Measurements from ENCODE around the gene METTL21C. TPM values are rescaled to one million over a fixed set of nuclear protein-coding genes. Genes with fewer than 3 reads are reported as not detected.

METTL21C gene
- total and polyA plus RNA-seq, 4 experiments from 2014 or later: not detected

- Mint-ChIP-seq H3K9me3 (no peaks in the 10 kb centered on the region), H3K27me3 (peaks cover 0 to 11% of the 10 kb centered on the region in 2 donors), H3K36me3 (no peaks in the 10 kb centered on the region), H3K4me1 (no peaks in the 10 kb centered on the region), H3K4me3 (no peak overlapping the region), H3K27ac (no peak overlapping the region)
- H3K27me3 ChIP-seq (ENCODE audit: insufficient read depth, low read length): no peaks in the 10 kb centered on the region
- no peaks in the 10 kb centered on the region for H3K36me3 ChIP-seq (ENCODE audit: insufficient read depth, low read length)
- no peaks in the 10 kb centered on the region for H3K9me3 ChIP-seq (ENCODE audit: control insufficient read depth in 1 of 2, low read length in 2 of 2)
- no peak overlapping the region for H3K27ac ChIP-seq (ENCODE audit: low read depth, low read length)
- H3K4me3 ChIP-seq (ENCODE audit: low read length in 2 of 2): no peak overlapping the region
- ChIA-PET POLR2A (ENCODE audit: partially characterized antibody) (no interaction called here), CTCF (ENCODE audit: partially characterized antibody) (no interaction called here)
- intact Hi-C loops (cut with micrococcal nuclease): no loop called here
- no peaks in the 10 kb centered on the region for H3K4me1 ChIP-seq (ENCODE audit: insufficient read depth, low read length)
- DNase-seq: no peak
Measured at GRCh38 chr13:102718746-102719145, 23.9 kb upstream of the METTL21C start.

GRCh38 chr13:102715447-102715846, 20.6 kb upstream of the METTL21C start:
- Mint-ChIP-seq H3K9me3 (peaks cover 0 to 2% (median 0%) of the 10 kb centered on the region in 8 donors), H3K4me1 (no peaks in the 10 kb centered on the region), H3K27ac (peak overlapping the region in 1 of 7 donors; percentile 54), H3K27me3 (peaks cover 6 to 10% of the 10 kb centered on the region in 2 donors), H3K36me3 (no peaks in the 10 kb centered on the region), H3K4me3 (no peak overlapping the region)
- DNase-seq: no peak
- ChIA-PET CTCF (ENCODE audit: partially characterized antibody) (interaction anchor here (0.7 kb wide), 1 partner anchor 20 kb away, joined by 4 read pairs; no protein-coding TSS in a partner anchor), POLR2A (ENCODE audit: partially characterized antibody) (no interaction called here)
- Histone ChIP-seq H3K4me3 (ENCODE audit: low read length in 2 of 2) (no peak overlapping the region), H3K27ac (ENCODE audit: low read depth, low read length) (no peak overlapping the region), H3K9me3 (ENCODE audit: control insufficient read depth in 1 of 2, low read length in 2 of 2) (no peaks in the 10 kb centered on the region), H3K27me3 (ENCODE audit: insufficient read depth, low read length) (no peaks in the 10 kb centered on the region), H3K36me3 (ENCODE audit: insufficient read depth, low read length) (no peaks in the 10 kb centered on the region), H3K4me1 (ENCODE audit: insufficient read depth, low read length) (no peaks in the 10 kb centered on the region)
- intact Hi-C loops (cut with micrococcal nuclease): no loop called here

GRCh38 chr13:102710261-102710679, 15.4 kb upstream of the METTL21C start:
- Histone ChIP-seq H3K27me3 (ENCODE audit: insufficient read depth, low read length) (no peaks in the 10 kb centered on the region), H3K36me3 (ENCODE audit: insufficient read depth, low read length) (no peaks in the 10 kb centered on the region), H3K4me3 (ENCODE audit: low read length in 2 of 2) (no peak overlapping the region), H3K27ac (ENCODE audit: low read depth, low read length) (no peak overlapping the region), H3K4me1 (ENCODE audit: insufficient read depth, low read length) (no peaks in the 10 kb centered on the region), H3K9me3 (ENCODE audit: control insufficient read depth in 1 of 2, low read length in 2 of 2) (no peaks in the 10 kb centered on the region)
- Mint-ChIP-seq H3K9me3 (peaks cover 0 to 8% (median 4%) of the 10 kb centered on the region in 8 donors), H3K36me3 (no peaks in the 10 kb centered on the region), H3K27ac (no peak overlapping the region), H3K4me1 (no peaks in the 10 kb centered on the region), H3K27me3 (peaks cover 6% of the 10 kb centered on the region in 2 donors), H3K4me3 (no peak overlapping the region)
- POLR2A ChIA-PET (ENCODE audit: partially characterized antibody): no interaction called here
- intact Hi-C loops (cut with micrococcal nuclease): no loop called here
- DNase-seq: no peak
- CTCF ChIA-PET (ENCODE audit: partially characterized antibody): no interaction called here

GRCh38 chr13:102709536-102709935, 14.7 kb upstream of the METTL21C start:
- Histone ChIP-seq H3K27me3 (ENCODE audit: insufficient read depth, low read length) (no peaks in the 10 kb centered on the region), H3K36me3 (ENCODE audit: insufficient read depth, low read length) (no peaks in the 10 kb centered on the region), H3K4me3 (ENCODE audit: low read length in 2 of 2) (no peak overlapping the region), H3K9me3 (ENCODE audit: control insufficient read depth in 1 of 2, low read length in 2 of 2) (no peaks in the 10 kb centered on the region), H3K4me1 (ENCODE audit: insufficient read depth, low read length) (no peaks in the 10 kb centered on the region), H3K27ac (ENCODE audit: low read depth, low read length) (no peak overlapping the region)
- no peak overlapping the region for H3K27ac Mint-ChIP-seq
- H3K4me1 Mint-ChIP-seq: no peaks in the 10 kb centered on the region
- H3K27me3 Mint-ChIP-seq: peaks cover 6% of the 10 kb centered on the region in 2 donors
- no peaks in the 10 kb centered on the region for H3K36me3 Mint-ChIP-seq
- H3K9me3 Mint-ChIP-seq: peaks cover 0 to 8% (median 4%) of the 10 kb centered on the region in 8 donors
- intact Hi-C loops (cut with micrococcal nuclease): no loop called here
- H3K4me3 Mint-ChIP-seq: no peak overlapping the region
- POLR2A ChIA-PET (ENCODE audit: partially characterized antibody): no interaction called here
- CTCF ChIA-PET (ENCODE audit: partially characterized antibody): no interaction called here
- DNase-seq: no peak

- Mint-ChIP-seq H3K27ac (no peak overlapping the region), H3K36me3 (no peaks in the 10 kb centered on the region), H3K4me3 (no peak overlapping the region), H3K4me1 (no peaks in the 10 kb centered on the region), H3K9me3 (peaks cover 0 to 8% (median 4%) of the 10 kb centered on the region in 8 donors), H3K27me3 (peaks cover 6% of the 10 kb centered on the region in 2 donors)
- Histone ChIP-seq H3K4me1 (ENCODE audit: insufficient read depth, low read length) (no peaks in the 10 kb centered on the region), H3K27ac (ENCODE audit: low read depth, low read length) (no peak overlapping the region), H3K36me3 (ENCODE audit: insufficient read depth, low read length) (no peaks in the 10 kb centered on the region), H3K27me3 (ENCODE audit: insufficient read depth, low read length) (no peaks in the 10 kb centered on the region), H3K9me3 (ENCODE audit: control insufficient read depth in 1 of 2, low read length in 2 of 2) (no peaks in the 10 kb centered on the region), H3K4me3 (ENCODE audit: low read length in 2 of 2) (no peak overlapping the region)
- no peak for DNase-seq
- ChIA-PET POLR2A (ENCODE audit: partially characterized antibody) (no interaction called here), CTCF (ENCODE audit: partially characterized antibody) (no interaction called here)
- intact Hi-C loops (cut with micrococcal nuclease): no loop called here
Measured at GRCh38 chr13:102708991-102709390, 14.1 kb upstream of the METTL21C start.

- no peaks in the 10 kb centered on the region for H3K9me3 ChIP-seq (ENCODE audit: control insufficient read depth in 1 of 2, low read length in 2 of 2)
- H3K36me3 ChIP-seq (ENCODE audit: insufficient read depth, low read length): no peaks in the 10 kb centered on the region
- H3K27ac Mint-ChIP-seq: no peak overlapping the region
- H3K27me3 Mint-ChIP-seq: peaks cover 3 to 6% of the 10 kb centered on the region in 2 donors
- no peak overlapping the region for H3K27ac ChIP-seq (ENCODE audit: low read depth, low read length)
- no peak for DNase-seq
- no peaks in the 10 kb centered on the region for H3K4me1 Mint-ChIP-seq
- H3K27me3 ChIP-seq (ENCODE audit: insufficient read depth, low read length): no peaks in the 10 kb centered on the region
- H3K4me3 ChIP-seq (ENCODE audit: low read length in 2 of 2): no peak overlapping the region
- no peak overlapping the region for H3K4me3 Mint-ChIP-seq
- H3K9me3 Mint-ChIP-seq: peaks cover 0 to 8% (median 4%) of the 10 kb centered on the region in 8 donors
- H3K36me3 Mint-ChIP-seq: no peaks in the 10 kb centered on the region
- CTCF ChIA-PET (ENCODE audit: partially characterized antibody): interaction anchor here (1.0 kb wide), 1 partner anchor 92 kb away, joined by 3 read pairs; no protein-coding TSS in a partner anchor
- intact Hi-C loops (cut with micrococcal nuclease): no loop called here
- no peaks in the 10 kb centered on the region for H3K4me1 ChIP-seq (ENCODE audit: insufficient read depth, low read length)
- POLR2A ChIA-PET (ENCODE audit: partially characterized antibody): no interaction called here
Measured at GRCh38 chr13:102708211-102708610, 13.4 kb upstream of the METTL21C start.

GRCh38 chr13:102707467-102707866, 12.6 kb upstream of the METTL21C start:
- Histone ChIP-seq H3K27me3 (ENCODE audit: insufficient read depth, low read length) (no peaks in the 10 kb centered on the region), H3K4me1 (ENCODE audit: insufficient read depth, low read length) (no peaks in the 10 kb centered on the region), H3K4me3 (ENCODE audit: low read length in 2 of 2) (no peak overlapping the region), H3K9me3 (ENCODE audit: control insufficient read depth in 1 of 2, low read length in 2 of 2) (no peaks in the 10 kb centered on the region), H3K27ac (ENCODE audit: low read depth, low read length) (no peak overlapping the region), H3K36me3 (ENCODE audit: insufficient read depth, low read length) (no peaks in the 10 kb centered on the region)
- Mint-ChIP-seq H3K27ac (peak overlapping the region in 1 of 7 donors; percentile 85), H3K36me3 (no peaks in the 10 kb centered on the region), H3K27me3 (peaks cover 3 to 6% of the 10 kb centered on the region in 2 donors), H3K4me1 (no peaks in the 10 kb centered on the region), H3K9me3 (peaks cover 0 to 8% (median 4%) of the 10 kb centered on the region in 8 donors), H3K4me3 (no peak overlapping the region)
- ChIA-PET POLR2A (ENCODE audit: partially characterized antibody) (no interaction called here), CTCF (ENCODE audit: partially characterized antibody) (no interaction called here)
- no peak for DNase-seq
- intact Hi-C loops (cut with micrococcal nuclease): no loop called here
